SK-N-SH (cell line): ENCODE results near the gene RAPH1. TPM values are rescaled to one million over a fixed set of nuclear protein-coding genes. Genes with fewer than 3 reads are reported as not detected.
"Not testable (repeated sequence)": the region's sequence is repeated elsewhere in the genome, so short reads cannot be mapped to it uniquely, and the experiment has no call there.

Source experiments
- CTCF ChIA-PET: fragments of 300-600, 350-600 bp; formaldehyde crosslinking; extraction: SDS; loops from one replicate; lab custom pipeline; 2021; lab: Yijun Ruan, JAX
- POLR2A ChIA-PET: fragments of 350-600 bp; sonication (Branson Sonifier 250); formaldehyde crosslinking; extraction: SDS; loops from one replicate; lab custom pipeline; 2020; ENCODE audit warnings: antibody characterized with exemption, inconsistent platforms; lab: Yijun Ruan, JAX
- DNase-seq: peaks from one replicate; pipeline ENCODE4 v3.0.0; 2012
- H2AFZ ChIP-seq: fragments of 200-600 bp; sonication (generic); 2 replicates; pipeline ENCODE4 v1.8.1; 2016; ENCODE audit warnings: antibody characterized with exemption, mild to moderate bottlenecking, low read depth
- H3F3A ChIP-seq: fragments of 200-600 bp; sonication (generic); replicated peaks from 2 replicates; pipeline ENCODE3; 2016; ENCODE audit warnings: antibody characterized with exemption, mild to moderate bottlenecking; ENCODE audit not compliant: insufficient read depth
- H3K27ac ChIP-seq, 2 experiments: fragments of 200-500 bp in 1 of 2; fragments of 200-600 bp in 1 of 2; sonication (Bioruptor generic) in 1 of 2; sonication (generic), shearing (Covaris generic) in 1 of 2; 2 replicates each; pipeline versions ENCODE4 v1.5.1 to v1.6.1; 2014 to 2016; ENCODE audit warnings: low read depth in 2 of 2, inconsistent platforms in 1 of 2, low read length in 1 of 2, mild to moderate bottlenecking in 1 of 2, mixed read lengths in 1 of 2
- H3K27me3 ChIP-seq: fragments of 200-600 bp; sonication (generic), shearing (Covaris generic); 2 replicates; pipeline ENCODE4 v1.6.1; 2016; ENCODE audit warnings: mixed run types; ENCODE audit not compliant: insufficient read depth
- H3K36me3 ChIP-seq, 2 experiments: fragments of 200-500 bp in 1 of 2; fragments of 200-600 bp in 1 of 2; sonication (Bioruptor generic) in 1 of 2; sonication (generic) in 1 of 2; replicated peaks in 1 of 2; 2 replicates each; pipeline versions ENCODE3 to v1.5.1; 2014 to 2016; ENCODE audit warnings: low read length in 1 of 2, mild to moderate bottlenecking in 1 of 2; ENCODE audit not compliant: insufficient read depth in 2 of 2, control insufficient read depth in 1 of 2
- H3K4me1 ChIP-seq, 2 experiments: fragments of 200-500 bp in 1 of 2; fragments of 200-600 bp in 1 of 2; sonication (Bioruptor generic) in 1 of 2; sonication (generic), shearing (Covaris generic) in 1 of 2; 2 replicates each; pipeline versions ENCODE4 v1.5.1 to v1.6.1; 2014 to 2016; ENCODE audit warnings: low read depth in 1 of 2, low read length in 1 of 2, mixed run types in 1 of 2; ENCODE audit not compliant: insufficient read depth in 2 of 2, control insufficient read depth in 1 of 2
- H3K4me2 ChIP-seq: fragments of 200-600 bp; sonication (generic), shearing (Covaris generic); 2 replicates; pipeline ENCODE4 v1.6.1; 2017; ENCODE audit warnings: mixed run types
- H3K4me3 ChIP-seq, 2 experiments: fragments of 200-500 bp in 1 of 2; fragments of 200-600 bp in 1 of 2; sonication (Bioruptor generic) in 1 of 2; sonication (generic), shearing (Covaris generic) in 1 of 2; 2 replicates each; pipeline versions ENCODE4 v1.5.1 to v1.8.1; 2014 to 2016; ENCODE audit warnings: low read depth in 2 of 2, inconsistent platforms in 1 of 2, low read length in 1 of 2, mild to moderate bottlenecking in 1 of 2, mixed read lengths in 1 of 2, moderate library complexity in 1 of 2
- H3K79me2 ChIP-seq: fragments of 200-600 bp; sonication (generic); 2 replicates; pipeline ENCODE4 v1.8.1; 2017; ENCODE audit warnings: mild to moderate bottlenecking; ENCODE audit not compliant: insufficient read depth
- H3K9ac ChIP-seq: fragments of 200-600 bp; sonication (generic); 2 replicates; pipeline ENCODE4 v1.6.1; 2017; ENCODE audit warnings: mixed run types
- H3K9me2 ChIP-seq: fragments of 200-600 bp; sonication (generic); 2 replicates; pipeline ENCODE4 v1.6.1; 2017; ENCODE audit warnings: mixed run types
- H3K9me3 ChIP-seq: fragments of 200-600 bp; sonication (generic); 2 replicates; pipeline ENCODE4 v1.6.1; 2017; ENCODE audit warnings: mixed run types, mild to moderate bottlenecking, moderate library complexity
- H4K20me1 ChIP-seq: fragments of 200-600 bp; sonication (generic); 2 replicates; pipeline ENCODE4 v1.6.1; 2017; ENCODE audit warnings: mild to moderate bottlenecking, mixed run types; ENCODE audit not compliant: insufficient read depth
- CTCF ChIP-seq: fragments of 200-600 bp; sonication (generic); IDR thresholded peaks from 2 replicates; pipeline ENCODE4 v1.6.1; 2017; ENCODE audit warnings: antibody characterized with exemption, mild to moderate bottlenecking, moderate library complexity
- EP300 ChIP-seq, 2 experiments: IDR thresholded peaks; 2 replicates each; pipeline versions ENCODE4 v1.4.0 to v1.6.1; 2012; ENCODE audit warnings: borderline replicate concordance in 1 of 2, low read depth in 1 of 2, low read length in 1 of 2
- EZH2phosphoT487 ChIP-seq: fragments of 200-600 bp; sonication (generic); IDR thresholded peaks from 2 replicates; pipeline ENCODE4 v1.6.1; 2017; ENCODE audit warnings: low read depth, mixed run types, mild to moderate bottlenecking, antibody characterized with exemption, moderate library complexity, borderline replicate concordance
- FOXJ3 ChIP-seq: sonication (generic); formaldehyde crosslinking; IDR thresholded peaks from 2 replicates; pipeline ENCODE4 v1.5.1; 2020; ENCODE audit warnings: mild to moderate bottlenecking, missing genetic modification reagents
- GABPA ChIP-seq: IDR thresholded peaks from 2 replicates; pipeline ENCODE4 v1.4.0; 2012; ENCODE audit warnings: low read depth, mild to moderate bottlenecking
- GATA2 ChIP-seq: sonication (generic); formaldehyde crosslinking; IDR thresholded peaks from 2 replicates; pipeline ENCODE4 v1.5.0; 2020; ENCODE audit warnings: mild to moderate bottlenecking, missing genetic modification reagents
- IRF3 ChIP-seq: fragments of 150-350 bp; IDR thresholded peaks from 2 replicates; pipeline ENCODE4 v1.6.1; 2016; ENCODE audit warnings: mild to moderate bottlenecking, low read depth, low read length
- NFIC ChIP-seq: IDR thresholded peaks from 2 replicates; pipeline ENCODE4 v1.4.0; 2012; ENCODE audit warnings: borderline replicate concordance
- NRF1 ChIP-seq: IDR thresholded peaks from 2 replicates; pipeline ENCODE4 v1.6.1; 2012; ENCODE audit warnings: low read depth, mild to moderate bottlenecking, low read length
- PBX3 ChIP-seq: IDR thresholded peaks from 2 replicates; pipeline ENCODE4; 2012
- RAD21 ChIP-seq: IDR thresholded peaks from 2 replicates; pipeline ENCODE4 v1.6.1; 2012; ENCODE audit warnings: mild to moderate bottlenecking, low read length
- RCOR1 ChIP-seq: fragments of 150-350 bp; IDR thresholded peaks from 2 replicates; pipeline ENCODE4 v1.6.1; 2017; ENCODE audit warnings: antibody characterized with exemption, low read length
- TAF1 ChIP-seq: IDR thresholded peaks from 2 replicates; pipeline ENCODE4 v1.6.1; 2012; ENCODE audit warnings: low read depth, mild to moderate bottlenecking, low read length, moderate library complexity, borderline replicate concordance
- TCF12 ChIP-seq: IDR thresholded peaks from 2 replicates; pipeline ENCODE4 v1.4.0; 2012
- YY1 ChIP-seq: IDR thresholded peaks from 2 replicates; pipeline ENCODE4 v1.4.0; 2012; ENCODE audit warnings: low read depth, mild to moderate bottlenecking
- ZBTB33 ChIP-seq: IDR thresholded peaks from 2 replicates; pipeline ENCODE4 v1.4.0; 2012; ENCODE audit warnings: low read depth, borderline replicate concordance
- WGBS: methylation state at CpG from one replicate; pipeline ENCODE4 v1.1.6; 2017; ENCODE audit warnings: low lambda C conversion rate; 5-methylcytosine and 5-hydroxymethylcytosine counted together
- polyA plus RNA-seq, 3 experiments: library from polyadenylated mRNA; depleted of rRNA; stranded (reverse); fragments of >200 nt; gene quantifications; 2 replicates each; pipeline ENCODE4 v1.2.3, GENCODE V29; 2012

The RAPH1 gene
- polyA plus RNA-seq, 1 of the 3 experiments (the other 2 are of a cell fraction): 6.7 TPM

GRCh38 chr2:203376173-203376572 lies 158.9 kb downstream of the RAPH1 start (continued):
- TF ChIP-seq ZBTB33: no peak
- TF ChIP-seq EZH2phosphoT487: no peak

GRCh38 chr2:203372706-203373105 lies 162.4 kb downstream of the RAPH1 start:
- H3K4me3 ChIP-seq, H4K20me1 ChIP-seq, H3K27ac ChIP-seq, H3K9me2 ChIP-seq, H3K4me1 ChIP-seq, CTCF ChIA-PET, DNase-seq, H3K4me2 ChIP-seq, POLR2A ChIA-PET, H3K9me3 ChIP-seq, H3K9ac ChIP-seq, H3K27me3 ChIP-seq, H2AFZ ChIP-seq: not testable (repeated sequence)
- H3K36me3 ChIP-seq: peaks cover 16 to 38% of the 10 kb centered on the region in 2 experiments
- 70% methylated on average over 2 of the region's 31 CpGs for WGBS
- peaks cover 18% of the 10 kb centered on the region for H3F3A ChIP-seq
- H3K79me2 ChIP-seq: peaks cover 73% of the 10 kb centered on the region

GRCh38 chr2:203366639-203367466 lies 168.2 kb downstream of the RAPH1 start:
- Histone ChIP-seq H3K27me3 (no peaks in the 10 kb centered on the region), H3F3A (peaks cover 9% of the 10 kb centered on the region), H3K79me2 (peaks cover 90% of the 10 kb centered on the region), H2AFZ (no peak overlapping the region), H3K4me3 (no peak overlapping the region), H3K36me3 (peaks cover 19 to 40% of the 10 kb centered on the region in 2 experiments), H4K20me1 (peaks cover 23% of the 10 kb centered on the region), H3K4me2 (no peak overlapping the region), H3K9me3 (no peaks in the 10 kb centered on the region), H3K9ac (no peak overlapping the region), H3K9me2 (no peaks in the 10 kb centered on the region; the same call in 1 of the 2 replicates), H3K4me1 (no peaks in the 10 kb centered on the region), H3K27ac (no peak overlapping the region)
- CTCF ChIA-PET: interaction anchor here (0.6 kb wide), 1 partner anchor 129 kb away, joined by 3 read pairs; no protein-coding TSS in a partner anchor
- TF ChIP-seq FOXJ3 (no peak), PBX3 (no peak), RAD21 (no peak), TCF12 (no peak), CTCF (no peak), GABPA (no peak), GATA2 (CRISPR knock-in tag) (no peak), RCOR1 (no peak), EP300 (IDR thresholded peaks at IDR 0.05; ENCODE audit: borderline replicate concordance in 1 of 2, low read depth in 1 of 2, low read length in 1 of 2) (no peak), TAF1 (no peak), YY1 (no peak), NFIC (no peak), NRF1 (no peak), IRF3 (no peak)
- DNase-seq: no peak
- POLR2A ChIA-PET: no interaction called here
- WGBS: 86% methylated on average over 5 of the region's 5 CpGs
